Measurements from ENCODE around the gene BAHCC1.

The BAHCC1 gene

GRCh38 chr17:81479175-81480071, 84.2 kb downstream of the BAHCC1 start:
- DNase-seq (ENCODE audit: low read depth, low spot score): no peak

GRCh38 chr17:81480140-81481072, 85.1 kb downstream of the BAHCC1 start:
- DNase-seq (ENCODE audit: low read depth, low spot score): no peak

GRCh38 chr17:81481073-81481799, 86.0 kb downstream of the BAHCC1 start:
- peak; percentile 71 for DNase-seq (ENCODE audit: low read depth, low spot score)

GRCh38 chr17:81481815-81482505, 86.7 kb downstream of the BAHCC1 start:
- no peak for DNase-seq (ENCODE audit: low read depth, low spot score)

GRCh38 chr17:81482673-81483072, 87.4 kb downstream of the BAHCC1 start:
- no peak for DNase-seq (ENCODE audit: low read depth, low spot score)

GRCh38 chr17:81483085-81483861, 88.0 kb downstream of the BAHCC1 start:
- DNase-seq (ENCODE audit: low read depth, low spot score): peak; percentile 62

- peak; percentile 54 for DNase-seq (ENCODE audit: low read depth, low spot score)
Observed at GRCh38 chr17:81483862-81484194, 88.6 kb downstream of the BAHCC1 start.

GRCh38 chr17:81484195-81484979, 89.1 kb downstream of the BAHCC1 start:
- DNase-seq (ENCODE audit: low read depth, low spot score): peak; percentile 92

GRCh38 chr17:81486199-81486810, 91.0 kb downstream of the BAHCC1 start:
- no peak for DNase-seq (ENCODE audit: low read depth, low spot score)

GRCh38 chr17:81487089-81487486, 91.8 kb downstream of the BAHCC1 start:
- no peak for DNase-seq (ENCODE audit: low read depth, low spot score)

- peak; percentile 65 for DNase-seq (ENCODE audit: low read depth, low spot score)
Observed at GRCh38 chr17:81487487-81488275, 92.4 kb downstream of the BAHCC1 start.

- no peak for DNase-seq (ENCODE audit: low read depth, low spot score)
Observed at GRCh38 chr17:81488276-81488860, 93.1 kb downstream of the BAHCC1 start.

GRCh38 chr17:81489012-81489997, 94.0 kb downstream of the BAHCC1 start:
- DNase-seq (ENCODE audit: low read depth, low spot score): peak; percentile 62

- no peak for DNase-seq (ENCODE audit: low read depth, low spot score)
Observed at GRCh38 chr17:81489998-81490992, 95.0 kb downstream of the BAHCC1 start.

GRCh38 chr17:81491181-81491581, 95.9 kb downstream of the BAHCC1 start:
- no peak for DNase-seq (ENCODE audit: low read depth, low spot score)

Data from ELF-1 (cell line).